Spleen (tissue), 11 donors: ENCODE measurements around the gene THAP7. TPM values are rescaled to one million over a fixed set of nuclear protein-coding genes. Genes with fewer than 3 reads are reported as not detected.
"Not testable (repeated sequence)": the region's sequence is repeated elsewhere in the genome, so short reads cannot be mapped to it uniquely, and the experiment has no call there.

ENCODE experiments used
- DNase-seq: peaks from one replicate; pipeline ENCODE4 v3.0.0-alpha.2; 2020
- H3K27ac ChIP-seq, 8 donors: fragments of 200-600 bp; sonication (generic) in 7 of 8; 1 replicate in 4 of 8; 2 replicates in 4 of 8; pipeline versions ENCODE4 v1.5.0 to v1.8.0; 2016 to 2021; ENCODE audit warnings: inconsistent platforms in 4 of 8, mild to moderate bottlenecking in 4 of 8, moderate library complexity in 1 of 8
- H3K27me3 ChIP-seq, 7 donors: fragments of 200-600 bp; sonication (generic) in 6 of 7; replicated peaks in 1 of 7; 1 replicate in 4 of 7; 2 replicates in 3 of 7; pipeline versions ENCODE4 v1.5.0 to v1.8.0; 2016 to 2021; ENCODE audit warnings: inconsistent platforms in 3 of 7, mild to moderate bottlenecking in 1 of 7
- H3K36me3 ChIP-seq, 6 donors: fragments of 200-600 bp; sonication (generic) in 5 of 6; 1 replicate in 4 of 6; 2 replicates in 2 of 6; pipeline versions ENCODE4 v1.5.0 to v1.8.0; 2016 to 2021; ENCODE audit warnings: inconsistent platforms in 2 of 6
- H3K4me1 ChIP-seq, 6 donors: fragments of 200-600 bp; sonication (generic) in 5 of 6; 1 replicate in 3 of 6; 2 replicates in 3 of 6; pipeline versions ENCODE4 v1.5.0 to v1.8.0; 2016 to 2021; ENCODE audit warnings: inconsistent platforms in 3 of 6
- H3K4me3 ChIP-seq, 8 donors: fragments of 200-600 bp; sonication (generic) in 7 of 8; 1 replicate in 4 of 8; 2 replicates in 4 of 8; pipeline versions ENCODE4 v1.5.0 to v1.8.0; 2016 to 2021; ENCODE audit warnings: inconsistent platforms in 4 of 8, mild to moderate bottlenecking in 4 of 8, moderate library complexity in 2 of 8
- H3K9me3 ChIP-seq, 8 donors: fragments of 200-600 bp; sonication (generic) in 7 of 8; 1 replicate in 4 of 8; 2 replicates in 4 of 8; pipeline versions ENCODE4 v1.5.0 to v1.8.0; 2016 to 2021; ENCODE audit warnings: inconsistent platforms in 4 of 8
- POLR2A ChIP-seq, 3 donors: fragments of 450-650 bp; IDR thresholded peaks; one replicate each; pipeline ENCODE4 v1.5.1; 2017; ENCODE audit warnings: antibody characterized with exemption in 3 of 3, mild to moderate bottlenecking in 1 of 3
- POLR2AphosphoS5 ChIP-seq, 3 donors: sonication (generic); formaldehyde crosslinking; IDR thresholded peaks; one replicate each; pipeline ENCODE4 v1.5.1; 2017; ENCODE audit warnings: antibody characterized with exemption in 3 of 3
- WGBS, 5 donors: extraction: QIAGEN DNeasy Blood & Tissue Kit in 3 of 5; methylation state at CpG; one replicate each; pipeline versions ENCODE4 v1.1.5 to v1.1.7; 2013 to 2018; 5-methylcytosine and 5-hydroxymethylcytosine counted together
- intact Hi-C: fragments of 100-400 bp; cut with DNase I; formaldehyde crosslinking; loops from one replicate; pipeline ENCODE4 v1.15.0; 2023; ENCODE audit warnings: low total_unique reads
- polyA plus RNA-seq, 3 donors: library from polyadenylated mRNA; stranded (reverse); fragments of 200-250 nt; gene quantifications; one replicate each; pipeline ENCODE4 v1.2.1, GENCODE V29; 2013
- total RNA-seq, 7 donors: library from RNA; depleted of rRNA in 3 of 7; stranded (reverse); fragments of >200 nt in 3 of 7; fragmentation: NEBNext Ultra II Directional in 4 of 7; extraction: Animal tissue kit (Norgen Biotek cat#: 25700) in 4 of 7; gene quantifications; one replicate each; pipeline versions ENCODE4 v1.1.0 to v1.2.1, GENCODE V29; 2016 to 2021
- TF ChIP-seq, protein P1 (sequence below), 11 experiments: fragments of 200-600 bp in 7 of 11; fragments of 450-650 bp in 4 of 11; sonication (generic) in 4 of 11; IDR thresholded peaks in 8 of 11; conservative IDR thresholded peaks in 3 of 11; 1 replicate in 7 of 11; 2 replicates in 4 of 11; pipeline versions ENCODE4 v1.4.0 to v1.8.0; 2016 to 2021; ENCODE audit warnings: antibody characterized with exemption in 11 of 11, inconsistent platforms in 4 of 11, mild to moderate bottlenecking in 1 of 11
- donor health status: healthy with polysubstance abuse.
- donor health status: DM: no; HTN: no; CAD: no; lungs with moderate emphysema.
- donor health status: DM: no; HTN: no; CAD: no.
- donor health status: Bipolar disorder and iron deficiency.
- donor health status: healthy.
- donor health status: DM: no; HTN: no; CAD: no.
- donor health status: DM: yes; HTN: yes; CAD: no.

The THAP7 gene
- total and polyA plus RNA-seq, 10 donors = 16.7 to 53.3 (median 29.6) TPM

DNA sequence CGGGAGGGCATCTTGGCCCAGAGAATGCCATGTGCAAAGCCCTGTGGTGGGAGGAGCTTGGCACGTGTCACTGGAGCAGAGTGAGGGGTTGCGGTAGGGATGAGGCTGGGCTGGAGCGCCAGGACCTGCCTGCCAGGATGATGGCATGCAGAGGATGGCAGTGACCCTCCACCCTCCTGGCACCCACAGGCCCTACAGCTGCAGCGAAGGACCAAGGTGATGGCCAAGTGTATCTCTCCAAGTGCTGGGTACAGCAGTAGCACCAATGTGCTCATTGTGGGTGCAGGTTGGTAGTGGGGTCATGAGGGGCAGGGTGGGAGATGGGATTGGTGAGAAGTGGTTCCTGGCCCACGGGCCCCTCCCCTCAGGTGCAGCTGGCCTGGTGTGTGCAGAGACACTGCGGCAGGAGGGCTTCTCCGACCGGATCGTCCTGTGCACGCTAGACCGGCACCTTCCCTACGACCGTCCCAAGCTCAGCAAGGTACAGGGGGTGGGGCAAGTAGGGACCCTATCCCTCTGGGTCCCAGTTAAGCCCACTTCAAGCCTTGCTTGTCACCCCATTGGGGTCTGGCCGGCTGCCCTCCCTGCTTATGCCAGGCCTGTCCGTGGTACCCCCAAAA, 27.5 kb downstream of the THAP7 start:
- peaks cover 1 to 31% (median 16%) of the 10 kb centered on the region in 6 donors for H3K4me1 ChIP-seq
- H3K9me3 ChIP-seq = peaks cover 0 to 13% (median 8%) of the 10 kb centered on the region in 8 donors
- TF ChIP-seq, protein P1, sequence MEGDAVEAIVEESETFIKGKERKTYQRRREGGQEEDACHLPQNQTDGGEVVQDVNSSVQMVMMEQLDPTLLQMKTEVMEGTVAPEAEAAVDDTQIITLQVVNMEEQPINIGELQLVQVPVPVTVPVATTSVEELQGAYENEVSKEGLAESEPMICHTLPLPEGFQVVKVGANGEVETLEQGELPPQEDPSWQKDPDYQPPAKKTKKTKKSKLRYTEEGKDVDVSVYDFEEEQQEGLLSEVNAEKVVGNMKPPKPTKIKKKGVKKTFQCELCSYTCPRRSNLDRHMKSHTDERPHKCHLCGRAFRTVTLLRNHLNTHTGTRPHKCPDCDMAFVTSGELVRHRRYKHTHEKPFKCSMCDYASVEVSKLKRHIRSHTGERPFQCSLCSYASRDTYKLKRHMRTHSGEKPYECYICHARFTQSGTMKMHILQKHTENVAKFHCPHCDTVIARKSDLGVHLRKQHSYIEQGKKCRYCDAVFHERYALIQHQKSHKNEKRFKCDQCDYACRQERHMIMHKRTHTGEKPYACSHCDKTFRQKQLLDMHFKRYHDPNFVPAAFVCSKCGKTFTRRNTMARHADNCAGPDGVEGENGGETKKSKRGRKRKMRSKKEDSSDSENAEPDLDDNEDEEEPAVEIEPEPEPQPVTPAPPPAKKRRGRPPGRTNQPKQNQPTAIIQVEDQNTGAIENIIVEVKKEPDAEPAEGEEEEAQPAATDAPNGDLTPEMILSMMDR (IDR thresholded peaks at IDR 0.05 in 8 of 11, conservative IDR thresholded peaks at IDR 0.05 in 3 of 11) = no peak
- no peak for TF ChIP-seq POLR2A (IDR thresholded peaks at IDR 0.05)
- TF ChIP-seq POLR2AphosphoS5 (IDR thresholded peaks at IDR 0.05) = no peak
- H3K27ac ChIP-seq = no peak overlapping the region
- intact Hi-C loops = no loop called here
- no peak overlapping the region for H3K4me3 ChIP-seq
- H3K36me3 ChIP-seq = no peaks in the 10 kb centered on the region
- 82 to 93% (median 89%) methylated on average over 7 to 16 of the region's 16 CpGs for whole genome bisulfite sequencing, 5 donors
- no peak for DNase-seq
- H3K27me3 ChIP-seq = no peaks in the 10 kb centered on the region

DNA sequence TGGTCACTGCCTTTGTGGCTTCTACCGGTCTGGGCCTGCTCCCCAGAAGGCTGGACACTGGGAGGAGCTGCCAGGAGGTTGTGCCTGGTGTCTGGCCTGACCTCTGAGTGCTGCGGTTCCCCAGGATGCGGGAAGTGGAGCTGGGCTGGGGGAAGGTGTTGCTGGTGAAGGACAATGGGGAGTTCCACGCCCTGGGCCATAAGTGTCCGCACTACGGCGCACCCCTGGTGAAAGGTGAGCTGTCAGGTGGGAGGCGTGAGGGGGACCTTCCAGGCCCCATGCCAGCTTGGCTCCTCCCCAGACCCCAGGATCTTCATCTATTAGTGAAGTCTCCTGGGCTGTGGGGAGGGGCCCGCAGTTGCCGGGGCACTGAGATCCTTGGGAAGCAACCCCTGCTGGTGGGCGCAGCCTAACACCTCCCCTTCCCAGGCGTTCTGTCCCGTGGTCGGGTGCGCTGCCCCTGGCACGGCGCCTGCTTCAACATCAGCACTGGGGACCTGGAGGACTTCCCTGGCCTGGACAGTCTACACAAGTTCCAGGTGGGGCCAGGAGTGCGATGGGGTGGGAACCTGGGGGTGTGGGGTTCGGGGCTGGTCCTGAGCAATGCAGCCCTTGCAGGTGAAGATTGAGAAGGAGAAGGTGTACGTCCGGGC, 28.2 kb downstream of the THAP7 start:
- intact Hi-C loops = no loop called here
- TF ChIP-seq, protein P1 (IDR thresholded peaks at IDR 0.05 in 8 of 11, conservative IDR thresholded peaks at IDR 0.05 in 3 of 11) = no peak
- TF ChIP-seq POLR2A (IDR thresholded peaks at IDR 0.05) (no peak), POLR2AphosphoS5 (IDR thresholded peaks at IDR 0.05) (no peak)

DNA sequence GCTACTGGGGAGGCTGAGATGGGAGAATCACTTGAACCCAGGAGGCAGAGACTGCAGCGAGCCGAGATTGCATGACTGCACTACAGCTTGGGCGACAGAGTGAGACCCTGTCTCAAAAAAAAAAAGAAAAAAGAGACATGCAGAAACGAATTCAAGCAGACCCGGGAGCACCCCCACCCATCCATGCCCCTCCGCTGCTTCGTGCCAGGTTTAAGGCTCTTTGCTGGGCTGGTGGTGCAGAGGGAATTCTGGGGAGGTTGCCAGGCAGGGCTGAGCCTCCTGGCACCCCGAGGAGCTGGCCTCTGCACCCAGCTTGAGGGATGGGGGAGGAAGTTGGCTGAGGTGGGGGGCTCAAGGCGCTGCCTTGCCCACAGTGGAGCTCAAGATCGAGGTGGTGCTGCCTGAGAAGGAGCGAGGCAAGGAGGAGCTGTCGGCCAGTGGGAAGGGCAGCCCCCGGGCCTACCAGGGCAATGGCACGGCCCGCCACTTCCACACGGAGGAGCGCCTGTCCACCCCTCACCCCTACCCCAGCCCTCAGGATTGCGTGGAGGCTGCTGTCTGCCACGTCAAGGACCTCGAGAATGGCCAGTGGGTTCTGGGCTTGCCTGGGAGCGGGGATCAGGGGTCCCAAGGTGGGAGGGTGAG, 28.9 kb downstream of the THAP7 start:
- Histone ChIP-seq H3K27ac (peak overlapping the region in 4 of 8 donors; percentile 41 to 61 (median 50)), H3K27me3 (no peaks in the 10 kb centered on the region), H3K4me3 (no peak overlapping the region), H3K36me3 (no peaks in the 10 kb centered on the region), H3K9me3 (peaks cover 0 to under 1% (median 0%) of the 10 kb centered on the region in 8 donors), H3K4me1 (peaks cover 0 to 38% (median 24%) of the 10 kb centered on the region in 6 donors)
- WGBS, 5 donors = 77 to 88% (median 82%) methylated on average over 16 to 21 of the region's 21 CpGs
- DNase-seq = no peak
- no peak for TF ChIP-seq POLR2A (IDR thresholded peaks at IDR 0.05)
- TF ChIP-seq, protein P1 (IDR thresholded peaks at IDR 0.05 in 8 of 11, conservative IDR thresholded peaks at IDR 0.05 in 3 of 11) = no peak
- intact Hi-C loops = no loop called here

More for the DNA sequence above, 28.2 kb downstream of the THAP7 start:
- no peak overlapping the region for H3K4me3 ChIP-seq
- H3K9me3 ChIP-seq = peaks cover 0 to 8% (median 6%) of the 10 kb centered on the region in 8 donors
- DNase-seq = no peak
- no peaks in the 10 kb centered on the region for H3K36me3 ChIP-seq
- no peaks in the 10 kb centered on the region for H3K27me3 ChIP-seq
- WGBS, 5 donors = 76 to 87% (median 81%) methylated on average over 12 to 21 of the region's 21 CpGs
- no peak overlapping the region for H3K27ac ChIP-seq
- peaks cover 0 to 31% (median 16%) of the 10 kb centered on the region in 6 donors for H3K4me1 ChIP-seq

DNA sequence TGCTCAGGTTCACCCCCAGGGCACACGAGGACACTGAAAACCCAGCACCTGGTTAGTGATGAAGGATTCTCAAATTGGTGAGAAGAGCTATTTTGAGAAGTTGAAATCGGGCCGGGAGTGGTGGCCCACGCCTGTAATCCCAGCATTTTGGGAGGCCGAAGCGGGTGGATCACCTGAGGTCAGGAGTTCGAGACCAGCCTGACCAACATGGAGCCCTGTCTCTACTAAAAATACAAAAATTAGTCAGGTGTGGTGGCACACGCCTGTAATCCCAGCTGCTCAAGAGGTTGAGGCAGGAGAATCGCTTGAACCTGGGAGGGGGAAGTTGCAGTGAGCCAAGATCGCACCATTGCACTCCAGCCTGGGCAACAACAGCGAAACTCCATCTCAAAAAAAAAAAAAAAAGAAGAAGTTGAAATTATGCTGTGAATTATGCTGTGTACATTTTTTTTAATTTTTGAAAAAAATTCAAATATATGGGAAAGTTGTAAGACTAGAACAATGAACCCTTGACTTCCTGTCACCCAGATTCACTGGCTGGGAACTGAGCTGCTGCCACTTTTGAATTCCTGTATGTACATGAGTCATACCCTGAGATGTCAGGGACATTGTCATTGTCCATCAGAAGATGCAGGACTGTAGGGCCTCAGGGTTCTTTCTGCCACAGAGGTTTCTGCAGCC, 29.8 kb downstream of the THAP7 start:
- H3K4me3 ChIP-seq, H3K9me3 ChIP-seq, intact Hi-C loops, H3K36me3 ChIP-seq, H3K27me3 ChIP-seq: not testable (repeated sequence)
- Histone ChIP-seq H3K4me1 (peaks cover 0 to 47% (median 31%) of the 10 kb centered on the region in 6 donors), H3K27ac (peak overlapping the region in 6 of 8 donors; percentile 12 to 64 (median 44))
- DNase-seq = peak; percentile 54
- 55 to 74% (median 69%) methylated on average over 11 of the region's 11 CpGs for WGBS, 5 donors
